Measurements from ENCODE around the gene GRB7.
"Not testable (repeated sequence)": the region's sequence is repeated elsewhere in the genome, so short reads cannot be mapped to it uniquely, and the experiment has no call there.

The GRB7 gene

GRCh38 chr17:39703913-39704312 is 33.8 kb upstream of the GRB7 start:
- H3K27ac Mint-ChIP-seq, result no peak overlapping the region
- H3K4me3 Mint-ChIP-seq, result no peak overlapping the region
- H3K36me3 Mint-ChIP-seq (ENCODE audit: low read depth), result no peaks in the 10 kb centered on the region
- peaks cover 33% of the 10 kb centered on the region for H3K27me3 Mint-ChIP-seq
- H3K9me3 Mint-ChIP-seq, result no peaks in the 10 kb centered on the region
- no peak for DNase-seq
- H3K4me1 Mint-ChIP-seq (ENCODE audit: low read depth), result peaks cover 21% of the 10 kb centered on the region

DNA sequence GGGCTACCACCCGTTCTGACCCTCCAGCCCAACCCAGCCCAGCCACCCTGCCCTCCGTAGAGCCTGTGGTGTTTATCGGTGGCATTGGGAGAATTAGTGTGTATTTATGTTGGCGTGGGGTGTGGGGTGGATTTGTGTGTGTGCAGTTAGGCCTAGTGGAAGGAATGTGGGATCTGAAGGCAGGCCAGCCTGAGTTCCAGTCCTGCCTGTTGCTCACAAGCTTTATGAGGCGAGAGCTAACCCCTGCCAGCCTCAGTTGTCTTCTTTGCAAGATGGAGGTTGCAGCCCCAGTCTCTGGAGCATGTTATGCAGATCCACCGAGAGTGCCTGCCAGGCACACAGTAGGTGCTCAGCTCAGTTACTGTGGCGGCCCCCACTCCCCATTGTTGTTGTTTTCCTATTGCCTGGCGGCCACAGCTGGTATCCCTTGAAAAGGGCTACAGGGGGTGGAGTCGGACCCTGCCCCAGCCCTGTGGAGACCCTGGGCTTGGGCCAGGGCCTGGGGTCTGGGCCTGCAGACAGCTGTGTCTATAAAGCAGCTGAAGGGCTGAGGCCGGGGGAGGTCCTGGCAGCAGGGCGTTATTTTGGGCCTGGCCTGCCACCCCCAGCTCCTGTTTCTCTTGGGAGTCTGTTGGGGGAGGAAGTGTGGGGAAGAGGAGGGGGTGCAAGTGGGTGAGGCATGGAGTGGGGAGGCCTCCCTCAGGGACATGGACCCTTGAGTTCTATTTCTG is 32.8 kb upstream of the GRB7 start:
- peaks cover 17% of the 10 kb centered on the region for H3K4me1 Mint-ChIP-seq (ENCODE audit: low read depth)
- no peak for DNase-seq
- H3K27ac Mint-ChIP-seq, result no peak overlapping the region

DNA sequence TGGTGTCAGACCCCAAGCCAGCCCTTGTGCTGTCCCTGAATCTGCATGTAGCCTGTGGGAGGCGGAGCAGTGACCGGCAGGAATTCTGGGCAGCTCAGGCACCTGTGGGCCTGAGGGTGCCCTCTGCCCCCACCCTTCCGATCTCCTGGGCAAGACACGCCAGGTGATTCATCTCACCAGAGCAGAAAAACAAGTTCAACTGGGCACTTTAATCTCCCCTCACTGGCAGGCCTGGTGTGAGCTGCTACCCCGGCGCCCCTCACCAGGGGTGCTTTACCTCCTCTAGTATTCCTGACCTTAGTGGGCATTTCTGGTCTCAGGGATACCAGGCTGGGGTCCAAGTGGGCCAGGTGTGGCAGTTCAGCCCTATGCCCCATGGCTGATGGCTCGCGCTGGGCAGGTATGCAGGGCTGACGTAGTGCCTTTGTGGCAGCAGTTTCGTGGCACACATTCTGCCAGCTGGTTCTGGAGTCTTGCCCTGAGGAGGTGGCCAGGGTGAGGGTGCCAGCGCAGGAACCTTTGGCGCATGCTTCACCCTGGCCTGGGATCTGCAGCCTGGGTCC is 31.9 kb upstream of the GRB7 start:
- no peak for DNase-seq
- no peak overlapping the region for H3K27ac Mint-ChIP-seq
- peaks cover 18% of the 10 kb centered on the region for H3K27me3 Mint-ChIP-seq
- H3K9me3 Mint-ChIP-seq, result no peaks in the 10 kb centered on the region
- H3K36me3 Mint-ChIP-seq (ENCODE audit: low read depth), result no peaks in the 10 kb centered on the region
- no peak overlapping the region for H3K4me3 Mint-ChIP-seq
- H3K4me1 Mint-ChIP-seq (ENCODE audit: low read depth), result peaks cover 14% of the 10 kb centered on the region

More for the DNA sequence above, 32.8 kb upstream of the GRB7 start:
- no peak overlapping the region for H3K4me3 Mint-ChIP-seq
- H3K9me3 Mint-ChIP-seq, result no peaks in the 10 kb centered on the region
- no peaks in the 10 kb centered on the region for H3K36me3 Mint-ChIP-seq (ENCODE audit: low read depth)
- peaks cover 23% of the 10 kb centered on the region for H3K27me3 Mint-ChIP-seq

DNA sequence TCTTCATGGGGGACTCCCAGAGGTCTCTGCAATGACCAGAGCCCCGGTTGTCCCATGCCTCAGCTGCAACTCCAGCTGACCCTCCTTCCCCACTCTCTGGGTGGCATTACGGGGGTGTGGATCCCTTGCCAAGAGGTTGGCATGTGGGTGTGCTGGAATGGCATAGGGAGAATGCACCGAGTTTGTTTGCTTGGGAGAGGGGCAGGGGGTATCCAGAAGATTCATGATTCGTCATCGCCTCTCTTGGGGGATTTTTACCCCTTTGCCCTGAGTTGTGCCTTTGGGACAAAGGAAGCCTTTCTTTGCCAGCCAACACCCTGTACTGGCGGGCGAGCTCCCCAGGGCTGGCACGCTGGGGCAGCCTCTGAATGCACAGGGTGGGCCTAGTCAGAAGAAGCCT is 31.4 kb upstream of the GRB7 start:
- peaks cover 11% of the 10 kb centered on the region for H3K4me1 Mint-ChIP-seq (ENCODE audit: low read depth)
- peaks cover 13% of the 10 kb centered on the region for H3K27me3 Mint-ChIP-seq
- no peaks in the 10 kb centered on the region for H3K36me3 Mint-ChIP-seq (ENCODE audit: low read depth)
- no peak overlapping the region for H3K4me3 Mint-ChIP-seq
- DNase-seq, result no peak
- H3K9me3 Mint-ChIP-seq, result no peaks in the 10 kb centered on the region
- H3K27ac Mint-ChIP-seq, result no peak overlapping the region

DNA sequence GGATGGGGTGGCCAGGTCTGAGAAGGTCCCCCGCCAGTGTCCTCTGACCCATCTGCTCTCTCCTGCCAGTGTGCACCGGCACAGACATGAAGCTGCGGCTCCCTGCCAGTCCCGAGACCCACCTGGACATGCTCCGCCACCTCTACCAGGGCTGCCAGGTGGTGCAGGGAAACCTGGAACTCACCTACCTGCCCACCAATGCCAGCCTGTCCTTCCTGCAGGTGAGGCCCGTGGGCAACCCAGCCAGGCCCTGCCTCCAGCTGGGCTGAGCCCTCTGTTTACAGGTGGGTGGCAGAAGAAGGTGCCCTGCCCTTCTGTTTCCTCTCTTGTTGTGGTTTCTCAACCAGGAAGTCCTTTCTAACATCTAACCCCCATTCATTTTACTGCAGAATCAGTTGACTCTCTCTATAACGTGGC is 30.8 kb upstream of the GRB7 start:
- H3K36me3 Mint-ChIP-seq (ENCODE audit: low read depth), result no peaks in the 10 kb centered on the region
- H3K9me3 Mint-ChIP-seq, result no peaks in the 10 kb centered on the region
- H3K4me1 Mint-ChIP-seq (ENCODE audit: low read depth), result peaks cover 11% of the 10 kb centered on the region
- peaks cover 8% of the 10 kb centered on the region for H3K27me3 Mint-ChIP-seq
- H3K27ac Mint-ChIP-seq, result peak overlapping the region; percentile 24
- no peak overlapping the region for H3K4me3 Mint-ChIP-seq
- no peak for DNase-seq

- H3K4me1 Mint-ChIP-seq (ENCODE audit: low read depth), result peaks cover 11% of the 10 kb centered on the region
- no peak for DNase-seq
- H3K9me3 Mint-ChIP-seq, result no peaks in the 10 kb centered on the region
- H3K36me3 Mint-ChIP-seq (ENCODE audit: low read depth), result no peaks in the 10 kb centered on the region
- no peak overlapping the region for H3K27ac Mint-ChIP-seq
- H3K27me3 Mint-ChIP-seq, result no peaks in the 10 kb centered on the region
- H3K4me3 Mint-ChIP-seq, result no peak overlapping the region
These were observed 28.3 kb upstream of the GRB7 start for GRCh38 chr17:39709319-39709997.

DNA sequence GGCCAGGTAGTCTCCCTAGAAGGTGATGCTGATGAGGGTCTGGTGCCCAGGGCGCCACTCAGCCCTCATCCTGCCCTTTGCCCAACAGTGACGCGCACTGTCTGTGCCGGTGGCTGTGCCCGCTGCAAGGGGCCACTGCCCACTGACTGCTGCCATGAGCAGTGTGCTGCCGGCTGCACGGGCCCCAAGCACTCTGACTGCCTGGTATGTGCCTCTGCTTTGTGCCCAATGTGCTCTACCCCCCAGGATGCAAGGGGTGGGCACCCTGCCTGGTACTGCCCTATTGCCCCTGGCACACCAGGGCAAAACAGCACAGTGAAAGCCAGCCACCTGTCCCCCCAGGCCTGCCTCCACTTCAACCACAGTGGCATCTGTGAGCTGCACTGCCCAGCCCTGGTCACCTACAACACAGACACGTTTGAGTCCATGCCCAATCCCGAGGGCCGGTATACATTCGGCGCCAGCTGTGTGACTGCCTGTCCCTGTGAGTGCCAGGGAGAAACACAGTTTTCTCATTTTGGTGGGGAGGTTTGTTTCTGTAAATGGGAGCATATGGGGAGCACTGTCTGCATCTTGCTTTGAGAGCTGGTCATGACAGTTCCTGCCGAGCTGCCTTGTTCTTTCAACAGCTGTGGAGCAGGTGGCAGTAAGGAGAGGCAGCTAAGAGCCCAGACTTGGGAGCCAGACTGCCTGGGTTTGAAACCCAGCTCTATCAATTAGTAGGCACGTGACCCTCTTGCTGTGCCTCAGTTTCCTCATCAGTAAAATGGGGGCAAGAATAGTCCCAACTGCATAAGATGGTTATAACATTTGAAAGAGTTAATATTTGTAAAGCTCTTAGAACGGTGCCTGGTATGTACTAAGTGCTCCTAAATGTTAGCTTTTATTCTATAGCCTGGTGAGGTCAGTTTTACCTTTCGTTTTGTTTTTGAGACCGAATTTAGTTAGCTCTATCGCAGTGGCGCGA is 27.5 kb upstream of the GRB7 start:
- peaks cover 11% of the 10 kb centered on the region for H3K4me1 Mint-ChIP-seq (ENCODE audit: low read depth)
- H3K9me3 Mint-ChIP-seq, result no peaks in the 10 kb centered on the region
- H3K27ac Mint-ChIP-seq, result no peak overlapping the region
- no peak for DNase-seq
- no peaks in the 10 kb centered on the region for H3K36me3 Mint-ChIP-seq (ENCODE audit: low read depth)
- no peaks in the 10 kb centered on the region for H3K27me3 Mint-ChIP-seq
- no peak overlapping the region for H3K4me3 Mint-ChIP-seq

DNA sequence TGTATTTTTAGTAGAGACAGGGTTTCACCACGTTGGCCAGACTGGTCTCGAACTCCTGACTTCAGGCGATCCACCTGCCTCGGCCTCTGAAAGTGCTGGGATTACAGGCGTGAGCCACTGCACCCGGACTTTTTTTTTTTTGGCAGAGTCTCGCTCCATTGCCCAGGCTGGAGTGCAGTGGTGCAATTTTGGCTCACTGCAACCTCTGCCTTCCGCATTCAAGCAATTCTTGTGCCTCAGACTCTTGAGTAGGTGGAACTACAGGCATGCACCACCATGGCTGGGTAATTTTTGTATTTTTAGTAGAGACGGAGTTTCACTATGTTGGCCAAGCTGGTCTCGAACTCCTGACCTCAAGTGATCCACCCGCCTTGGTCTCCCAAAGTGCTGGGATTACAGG is 26.7 kb upstream of the GRB7 start:
- not testable (repeated sequence) for H3K27ac Mint-ChIP-seq; H3K36me3 Mint-ChIP-seq (ENCODE audit: low read depth); H3K4me3 Mint-ChIP-seq; H3K9me3 Mint-ChIP-seq; H3K27me3 Mint-ChIP-seq; DNase-seq
- peaks cover 11% of the 10 kb centered on the region for H3K4me1 Mint-ChIP-seq (ENCODE audit: low read depth)

GRCh38 chr17:39711851-39712250 is 25.9 kb upstream of the GRB7 start:
- no peak for DNase-seq
- H3K9me3 Mint-ChIP-seq, result no peaks in the 10 kb centered on the region
- no peaks in the 10 kb centered on the region for H3K36me3 Mint-ChIP-seq (ENCODE audit: low read depth)
- peaks cover 8% of the 10 kb centered on the region for H3K4me1 Mint-ChIP-seq (ENCODE audit: low read depth)
- H3K27ac Mint-ChIP-seq, result no peak overlapping the region
- H3K4me3 Mint-ChIP-seq, result no peak overlapping the region
- no peaks in the 10 kb centered on the region for H3K27me3 Mint-ChIP-seq

- no peaks in the 10 kb centered on the region for H3K27me3 Mint-ChIP-seq
- H3K27ac Mint-ChIP-seq, result no peak overlapping the region
- no peaks in the 10 kb centered on the region for H3K4me1 Mint-ChIP-seq (ENCODE audit: low read depth)
- no peak overlapping the region for H3K4me3 Mint-ChIP-seq
- no peaks in the 10 kb centered on the region for H3K9me3 Mint-ChIP-seq
- H3K36me3 Mint-ChIP-seq (ENCODE audit: low read depth), result no peaks in the 10 kb centered on the region
- DNase-seq, result no peak
These were observed 23.5 kb upstream of the GRB7 start for GRCh38 chr17:39714234-39714633.

DNA sequence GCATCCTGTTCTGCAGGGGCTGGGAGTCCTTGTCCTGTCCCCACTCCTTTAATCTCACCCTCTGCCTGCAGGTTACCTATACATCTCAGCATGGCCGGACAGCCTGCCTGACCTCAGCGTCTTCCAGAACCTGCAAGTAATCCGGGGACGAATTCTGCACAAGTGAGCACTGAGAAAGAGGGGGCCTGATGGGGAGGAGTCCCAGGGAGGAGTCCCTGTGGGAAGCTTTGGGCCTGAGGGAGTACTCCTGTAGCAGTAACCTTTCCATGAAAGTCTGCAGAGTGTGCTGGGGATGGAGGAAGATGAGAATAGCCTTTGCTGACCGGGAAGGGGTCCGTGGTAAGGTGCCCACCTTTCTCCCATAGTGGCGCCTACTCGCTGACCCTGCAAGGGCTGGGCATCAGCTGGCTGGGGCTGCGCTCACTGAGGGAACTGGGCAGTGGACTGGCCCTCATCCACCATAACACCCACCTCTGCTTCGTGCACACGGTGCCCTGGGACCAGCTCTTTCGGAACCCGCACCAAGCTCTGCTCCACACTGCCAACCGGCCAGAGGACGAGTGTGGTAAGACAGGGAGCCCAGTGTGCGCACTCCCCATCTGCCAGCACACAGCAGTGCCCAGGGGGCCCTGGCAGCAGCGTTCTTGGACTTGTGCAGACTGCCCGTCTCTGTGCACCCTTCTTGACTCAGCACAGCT is 22.2 kb upstream of the GRB7 start:
- no peak for DNase-seq
- H3K27ac Mint-ChIP-seq, result no peak overlapping the region
- H3K4me1 Mint-ChIP-seq (ENCODE audit: low read depth), result no peaks in the 10 kb centered on the region
- H3K9me3 Mint-ChIP-seq, result no peaks in the 10 kb centered on the region
- no peak overlapping the region for H3K4me3 Mint-ChIP-seq
- H3K27me3 Mint-ChIP-seq, result no peaks in the 10 kb centered on the region
- H3K36me3 Mint-ChIP-seq (ENCODE audit: low read depth), result no peaks in the 10 kb centered on the region

- no peak overlapping the region for H3K4me3 Mint-ChIP-seq
- no peak overlapping the region for H3K27ac Mint-ChIP-seq
- no peaks in the 10 kb centered on the region for H3K9me3 Mint-ChIP-seq
- no peaks in the 10 kb centered on the region for H3K27me3 Mint-ChIP-seq
- H3K4me1 Mint-ChIP-seq (ENCODE audit: low read depth), result no peaks in the 10 kb centered on the region
- H3K36me3 Mint-ChIP-seq (ENCODE audit: low read depth), result no peaks in the 10 kb centered on the region
- DNase-seq, result no peak
These were observed 21.5 kb upstream of the GRB7 start for GRCh38 chr17:39716073-39716818.

DNA sequence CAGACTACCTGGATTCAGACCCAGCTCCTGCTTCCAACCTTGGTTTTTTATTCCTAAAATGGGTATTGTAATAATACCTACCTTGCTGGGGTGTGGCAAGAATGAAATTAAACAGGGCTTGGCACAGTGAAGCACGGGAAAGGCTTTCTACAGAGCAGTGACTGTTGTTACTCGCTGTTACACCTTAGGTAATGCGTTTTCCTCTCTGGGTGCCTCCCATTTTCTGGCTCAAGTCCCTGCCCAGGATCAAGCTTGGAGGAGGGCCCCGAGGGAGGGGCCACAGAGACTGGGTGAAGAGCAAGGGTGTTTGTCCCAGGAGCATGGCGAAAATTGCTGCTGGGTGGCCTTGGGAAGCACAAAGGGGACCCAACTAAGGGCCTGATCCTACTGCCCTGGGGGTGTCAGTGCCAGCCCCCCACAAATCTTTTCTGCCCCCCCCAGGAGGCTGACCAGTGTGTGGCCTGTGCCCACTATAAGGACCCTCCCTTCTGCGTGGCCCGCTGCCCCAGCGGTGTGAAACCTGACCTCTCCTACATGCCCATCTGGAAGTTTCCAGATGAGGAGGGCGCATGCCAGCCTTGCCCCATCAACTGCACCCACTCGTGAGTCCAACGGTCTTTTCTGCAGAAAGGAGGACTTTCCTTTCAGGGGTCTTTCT is 20.7 kb upstream of the GRB7 start:
- no peaks in the 10 kb centered on the region for H3K36me3 Mint-ChIP-seq (ENCODE audit: low read depth)
- no peak for DNase-seq
- no peaks in the 10 kb centered on the region for H3K9me3 Mint-ChIP-seq
- H3K4me3 Mint-ChIP-seq, result no peak overlapping the region
- H3K4me1 Mint-ChIP-seq (ENCODE audit: low read depth), result no peaks in the 10 kb centered on the region
- no peak overlapping the region for H3K27ac Mint-ChIP-seq
- H3K27me3 Mint-ChIP-seq, result no peaks in the 10 kb centered on the region
